ENCODE results near the gene OR10H5.
"Not testable (repeated sequence)": the region's sequence is repeated elsewhere in the genome, so short reads cannot be mapped to it uniquely, and the experiment has no call there.

OR10H5 gene

GRCh38 chr19:15787611-15788155 lies at the start of gene OR10H5:
TSS of gene OR10H5 (plus strand) at chr19:15787661. CDS start at chr19:15794049, 6,388 bp downstream.
- DNase-seq, result no peak

- no peak for DNase-seq
These were observed 49.7 kb upstream of the OR10H5 start, which contains the start of gene OR10H3 for GRCh38 chr19:15737722-15738121. TSS of gene OR10H3 (plus strand) at chr19:15737985. CDS start at chr19:15741393, 3,408 bp downstream.

GRCh38 chr19:15740785-15741184 lies 46.7 kb upstream of the OR10H5 start:
- DNase-seq, result no peak

- no peak for DNase-seq
These were observed 39.2 kb upstream of the OR10H5 start for GRCh38 chr19:15748239-15748638.

GRCh38 chr19:15758379-15758778 lies 29.1 kb upstream of the OR10H5 start:
- no peak for DNase-seq

GRCh38 chr19:15759962-15760565 lies 27.4 kb upstream of the OR10H5 start:
- DNase-seq, result peak; percentile 9

- DNase-seq, result no peak
These were observed 17.9 kb upstream of the OR10H5 start for GRCh38 chr19:15769586-15769985.

GRCh38 chr19:15774159-15774558 lies 13.3 kb upstream of the OR10H5 start:
- DNase-seq, result not testable (repeated sequence)

- DNase-seq, result no peak
These were observed 12.2 kb upstream of the OR10H5 start for GRCh38 chr19:15775249-15775648.

GRCh38 chr19:15776264-15776663 lies 11.2 kb upstream of the OR10H5 start:
- DNase-seq, result no peak

GRCh38 chr19:15776991-15777970 lies 10.2 kb upstream of the OR10H5 start:
- no peak for DNase-seq

- DNase-seq, result no peak
These were observed 7.5 kb upstream of the OR10H5 start for GRCh38 chr19:15779756-15780476.

GRCh38 chr19:15780610-15781418 lies 6.6 kb upstream of the OR10H5 start:
- DNase-seq, result no peak

GRCh38 chr19:15781661-15782060 lies 5.8 kb upstream of the OR10H5 start:
- no peak for DNase-seq

- DNase-seq, result no peak
These were observed 5.2 kb upstream of the OR10H5 start for GRCh38 chr19:15782211-15782610.

- not testable (repeated sequence) for DNase-seq
These were observed 4.6 kb upstream of the OR10H5 start for GRCh38 chr19:15782896-15783295.

- DNase-seq, result no peak
These were observed 1.3 kb downstream of the OR10H5 start for GRCh38 chr19:15788594-15789270.

GRCh38 chr19:15790096-15790495 lies 2.6 kb downstream of the OR10H5 start:
- DNase-seq, result no peak

- not testable (repeated sequence) for DNase-seq
These were observed 6.8 kb downstream of the OR10H5 start for GRCh38 chr19:15794279-15794678.

- no peak for DNase-seq
These were observed 22.9 kb downstream of the OR10H5 start for GRCh38 chr19:15810335-15810734.

- no peak for DNase-seq
These were observed 24.0 kb downstream of the OR10H5 start for GRCh38 chr19:15811476-15811875.

Data from activated CD4-positive, alpha-beta T cell treated with anti-CD3 and anti-CD28 coated beads for 48 hours (primary cell).